Small intestine (tissue), 7 donors: ENCODE data around the gene MBOAT7. TPM values are rescaled to one million over a fixed set of nuclear protein-coding genes. Genes with fewer than 3 reads are reported as not detected.
"Not testable (repeated sequence)": the region's sequence is repeated elsewhere in the genome, so short reads cannot be mapped to it uniquely, and the experiment has no call there.

Source experiments
- DNase-seq, 2 donors: peaks; one replicate each; pipeline versions ENCODE4 v3.0.0 to v3.0.0-alpha.2; 2013
- FAIRE-seq: peaks from 2 replicates; lab custom pipeline; 2012; peaks lifted over from hg19 to GRCh38; lab: Jason Lieb, UNC
- H3K27ac ChIP-seq, 3 donors: one replicate each; pipeline ENCODE4 v1.5.1; 2013; ENCODE audit warnings: low read length in 2 of 3, mild to moderate bottlenecking in 2 of 3, control low read depth in 1 of 3, inconsistent platforms in 1 of 3, low read depth in 1 of 3, moderate library complexity in 1 of 3
- H3K27me3 ChIP-seq, 3 donors: one replicate each; pipeline ENCODE4 v1.6.1; 2013; ENCODE audit warnings: low read length in 3 of 3, inconsistent platforms in 1 of 3; ENCODE audit not compliant: control insufficient read depth in 3 of 3, insufficient read depth in 3 of 3
- H3K36me3 ChIP-seq, 3 donors: one replicate each; pipeline ENCODE4 v1.6.1; 2013; ENCODE audit warnings: low read length in 3 of 3, inconsistent platforms in 1 of 3, low read depth in 1 of 3, mild to moderate bottlenecking in 1 of 3, moderate library complexity in 1 of 3; ENCODE audit not compliant: control insufficient read depth in 3 of 3, insufficient read depth in 2 of 3
- H3K4me1 ChIP-seq, 3 donors: one replicate each; pipeline ENCODE4 v1.6.1; 2013; ENCODE audit warnings: low read length in 2 of 3, inconsistent platforms in 1 of 3, low read depth in 1 of 3, mild to moderate bottlenecking in 1 of 3, moderate library complexity in 1 of 3; ENCODE audit not compliant: control insufficient read depth in 3 of 3, insufficient read depth in 2 of 3
- H3K4me3 ChIP-seq, 3 donors: one replicate each; pipeline ENCODE4 v1.5.1; 2013; ENCODE audit warnings: low read length in 3 of 3, control low read depth in 1 of 3, inconsistent platforms in 1 of 3, low read depth in 1 of 3, mild to moderate bottlenecking in 1 of 3, moderate library complexity in 1 of 3
- H3K9me3 ChIP-seq, 2 donors: one replicate each; pipeline ENCODE4 v1.6.1; 2013; ENCODE audit warnings: low read depth in 1 of 2, low read length in 1 of 2; ENCODE audit not compliant: control insufficient read depth in 2 of 2, insufficient read depth in 1 of 2
- WGBS, 3 donors: extraction: QIAGEN DNeasy Blood & Tissue Kit; methylation state at CpG; one replicate each; pipeline ENCODE4 v1.1.7; 2013; 5-methylcytosine and 5-hydroxymethylcytosine counted together
- polyA plus RNA-seq, 4 donors: library from polyadenylated mRNA; stranded (reverse) in 3 of 4; unstranded in 1 of 4; fragments of 200-250 nt in 3 of 4; fragments of 120-200 nt in 1 of 4; gene quantifications; one replicate each; pipeline versions ENCODE4 v1.2.1 to v1.2.3, GENCODE V29; 2013
- donor health status: healthy with polysubstance abuse.
- donor health status: control.
- donor health status: control.
- donor health status: Bipolar disorder and iron deficiency.
- donor health status: healthy.

The MBOAT7 gene
- polyA plus RNA-seq, 4 donors = 47.8 to 118 (median 54.7) TPM

DNA sequence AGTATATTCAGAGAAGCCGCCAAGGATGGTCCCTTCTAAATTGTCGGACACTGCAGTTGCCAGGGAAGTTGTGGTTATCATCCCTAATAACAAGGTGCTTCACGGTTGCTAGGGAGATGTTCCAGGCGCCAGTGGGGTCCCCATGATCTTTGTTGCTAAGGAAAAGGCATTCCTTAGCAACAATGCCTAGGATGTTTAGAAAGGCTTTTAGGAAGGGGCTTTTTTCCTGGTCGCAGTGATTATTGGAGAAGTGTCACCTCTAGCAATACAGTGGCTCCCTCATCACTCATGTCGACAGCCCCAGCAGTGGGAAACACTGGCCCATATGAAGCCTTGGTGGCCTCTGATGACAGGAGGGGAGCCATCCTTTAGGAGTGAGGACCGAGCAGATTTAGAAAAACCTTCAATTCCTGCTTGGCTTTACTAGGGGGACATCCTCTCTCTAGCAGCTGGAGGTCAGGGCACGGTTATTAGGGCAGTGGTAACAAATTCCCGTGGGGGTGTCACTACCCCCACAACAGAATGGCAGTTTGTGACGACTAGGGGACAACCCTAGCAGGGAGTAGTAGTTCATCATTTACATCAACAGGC is 10.0 kb downstream of the MBOAT7 start:
- DNase-seq (no peak), FAIRE-seq (no peak)
- 78 to 85% (median 81%) methylated on average over 10 of the region's 10 CpGs for WGBS, 3 donors
- Histone ChIP-seq H3K4me1 (peaks cover 0 to 8% (median 0%) of the 10 kb centered on the region in 3 donors), H3K36me3 (peaks cover 4 to 73% (median 12%) of the 10 kb centered on the region in 3 donors), H3K4me3 (no peak overlapping the region), H3K9me3 (no peaks in the 10 kb centered on the region), H3K27me3 (no peaks in the 10 kb centered on the region), H3K27ac (peak overlapping the region in 2 of 3 donors; percentile 41 to 45)

DNA sequence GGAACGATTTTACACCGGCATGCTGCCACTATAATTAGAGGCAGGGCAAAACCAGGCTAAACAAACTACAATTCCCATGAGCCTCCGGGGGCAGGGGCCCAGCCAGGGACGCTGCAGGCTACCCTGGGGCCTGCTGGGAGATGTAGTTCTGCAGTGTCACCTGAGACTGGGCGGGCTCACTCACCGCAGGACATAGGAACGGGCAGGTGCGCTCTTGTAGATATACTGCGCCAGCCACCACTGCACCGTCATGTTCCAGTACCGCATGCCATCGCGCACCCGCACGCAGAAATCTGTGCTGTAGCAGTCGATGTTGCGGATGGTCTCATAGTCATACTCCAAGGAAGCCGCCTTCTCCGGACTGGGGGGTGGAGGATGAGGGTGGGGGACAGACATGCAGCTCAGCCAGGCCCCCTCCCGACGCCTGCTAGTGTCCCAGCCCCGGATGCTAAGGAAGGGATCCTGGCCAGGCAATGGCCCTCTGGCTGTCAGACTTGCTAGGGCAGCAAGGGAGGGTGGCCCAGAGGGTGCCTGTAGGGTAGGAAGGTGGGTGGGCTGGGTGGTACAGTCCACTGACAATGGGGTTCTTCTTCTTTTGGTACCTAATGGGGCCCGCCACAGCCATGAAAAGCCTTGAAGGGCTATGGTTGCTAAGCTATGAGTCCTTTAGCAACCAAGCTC is 10.7 kb downstream of the MBOAT7 start:
- peaks cover 0 to 8% (median 0%) of the 10 kb centered on the region in 3 donors for H3K4me1 ChIP-seq
- H3K4me3 ChIP-seq = no peak overlapping the region
- FAIRE-seq (no peak), DNase-seq (no peak)
- peaks cover 4 to 72% (median 12%) of the 10 kb centered on the region in 3 donors for H3K36me3 ChIP-seq
- H3K9me3 ChIP-seq = no peaks in the 10 kb centered on the region
- H3K27me3 ChIP-seq = no peaks in the 10 kb centered on the region
- H3K27ac ChIP-seq = no peak overlapping the region
- 82 to 87% (median 84%) methylated on average over 23 of the region's 23 CpGs for WGBS, 3 donors

DNA sequence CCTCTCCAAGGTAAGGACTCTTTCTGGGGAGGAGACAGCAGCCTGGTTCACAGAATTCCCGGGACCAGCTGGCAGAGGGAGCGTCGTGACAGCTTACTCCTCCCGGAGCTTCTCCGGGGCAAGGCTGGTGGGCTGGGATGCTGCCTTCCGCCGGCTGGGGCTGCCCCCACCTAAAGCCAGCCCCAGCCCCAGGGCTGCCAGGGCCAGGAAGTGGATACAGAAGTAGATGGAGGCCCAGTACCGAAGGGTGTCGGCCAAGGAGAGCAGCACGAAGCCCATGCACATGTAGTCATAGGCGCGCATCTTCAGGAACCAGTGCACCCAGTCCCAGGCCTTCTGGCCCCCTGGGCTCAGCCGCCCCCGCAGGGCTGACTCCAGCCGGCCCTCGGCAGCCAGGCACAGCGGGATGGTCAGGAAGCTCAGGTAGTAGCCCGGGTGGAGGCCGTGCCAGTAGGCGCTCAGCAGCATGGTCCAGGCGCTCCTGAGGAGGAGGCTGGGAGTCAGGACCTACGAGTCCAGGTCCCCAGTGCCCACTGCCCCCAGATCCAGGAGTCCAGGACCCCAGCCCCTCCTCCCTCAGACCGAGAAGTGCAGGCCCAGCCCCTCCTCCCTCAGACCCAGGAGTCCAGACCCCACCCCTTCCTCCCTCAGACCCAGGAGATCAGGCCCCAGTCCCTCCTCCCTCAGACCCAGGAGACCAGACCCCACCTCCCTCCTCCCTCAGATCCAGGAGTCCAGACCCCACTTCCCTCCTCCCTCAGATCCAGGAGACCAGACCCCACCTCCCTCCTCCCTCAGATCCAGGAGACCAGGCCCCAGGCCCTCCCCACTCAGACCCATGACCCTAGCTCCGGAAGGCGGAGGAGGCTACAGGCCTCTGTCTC is 15.2 kb downstream of the MBOAT7 start:
- no peak for FAIRE-seq
- no peaks in the 10 kb centered on the region for H3K9me3 ChIP-seq

DNA sequence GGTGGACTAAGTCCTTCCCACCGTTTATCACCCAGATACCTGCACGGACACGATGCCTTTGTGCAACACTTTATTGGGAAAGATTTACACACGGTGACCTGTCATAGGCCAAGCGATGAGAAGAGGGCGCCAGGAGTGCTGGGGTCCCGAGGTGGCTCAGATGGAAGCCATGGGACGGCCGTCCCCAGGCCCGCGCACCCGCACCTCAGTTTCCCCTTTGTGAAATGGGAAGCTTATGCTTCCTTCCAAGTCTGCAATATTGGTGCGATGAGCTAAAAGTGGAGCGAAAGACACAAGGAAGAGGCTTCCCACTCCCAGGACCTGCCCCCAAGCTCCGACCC is 16.1 kb downstream of the MBOAT7 start:
- DNase-seq (no peak), FAIRE-seq (no peak)
- H3K4me1 ChIP-seq = peaks cover 0 to 7% (median 0%) of the 10 kb centered on the region in 3 donors
- no peaks in the 10 kb centered on the region for H3K9me3 ChIP-seq
- peaks cover 0 to 52% (median under 1%) of the 10 kb centered on the region in 3 donors for H3K36me3 ChIP-seq
- H3K4me3 ChIP-seq = peak overlapping the region in 1 of 3 donors; percentile 58
- H3K27ac ChIP-seq = peak overlapping the region in 1 of 3 donors; percentile 27
- 33 to 42% (median 40%) methylated on average over 15 of the region's 15 CpGs for WGBS, 3 donors
- H3K27me3 ChIP-seq = no peaks in the 10 kb centered on the region

More for the DNA sequence above, 15.2 kb downstream of the MBOAT7 start:
- Histone ChIP-seq H3K36me3 (peaks cover 0 to 60% (median 3%) of the 10 kb centered on the region in 3 donors), H3K27ac (no peak overlapping the region), H3K4me3 (no peak overlapping the region), H3K4me1 (peaks cover 0 to 5% (median 0%) of the 10 kb centered on the region in 3 donors), H3K27me3 (no peaks in the 10 kb centered on the region)
- DNase-seq = no peak
- WGBS, 3 donors = 82 to 88% (median 83%) methylated on average over 19 to 25 of the region's 25 CpGs

DNA sequence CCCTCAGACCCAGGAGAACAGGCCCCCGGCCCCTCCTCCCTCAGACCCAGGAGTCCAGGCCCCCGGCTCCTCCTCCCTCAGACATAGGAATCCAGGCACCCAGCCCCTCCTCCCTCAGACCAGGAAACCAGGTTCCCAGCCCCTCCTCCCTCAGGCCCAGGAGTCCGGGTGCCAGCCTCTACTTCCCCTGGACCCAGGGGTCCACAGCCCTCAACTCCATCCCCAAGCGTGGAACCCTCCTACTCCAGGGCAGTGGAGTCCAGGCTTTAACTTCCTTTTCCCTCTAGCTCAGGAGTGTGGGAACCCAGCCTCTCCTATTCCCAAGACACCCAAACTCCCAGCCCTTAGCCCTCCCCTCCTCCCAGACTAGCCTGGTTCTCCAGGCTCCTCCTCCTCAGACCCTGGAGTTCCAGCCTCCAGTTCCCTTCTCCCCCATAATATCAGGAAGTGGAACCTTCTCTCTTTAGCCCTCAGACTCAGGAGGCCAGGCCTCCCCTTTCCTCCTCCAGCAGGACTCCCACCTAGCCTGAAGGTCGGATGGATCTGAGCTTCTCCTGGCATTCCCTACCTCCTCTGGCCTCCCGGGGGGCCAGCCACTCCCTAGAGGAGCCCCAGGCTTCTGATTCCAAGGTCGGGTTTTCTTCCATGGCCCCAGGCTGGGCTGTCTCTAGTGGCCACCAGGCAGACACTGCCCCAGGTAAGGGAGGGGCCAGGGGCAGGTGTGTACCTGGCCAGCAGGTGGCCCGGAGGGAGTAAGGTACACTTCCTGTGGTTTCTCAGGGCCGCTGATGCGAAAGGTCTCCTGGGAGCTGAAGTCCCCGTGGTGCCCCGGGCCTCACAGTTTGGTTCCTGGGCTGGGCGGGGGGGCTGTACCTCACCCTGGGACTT is 16.7 kb downstream of the MBOAT7 start, which contains the start of gene TMC4:
Gene TMC4, minus strand, starts transcription at position 690 of the 888 bp plus-strand sequence. Its CDS starts 43 bp downstream, at position 647.
- no peaks in the 10 kb centered on the region for H3K27me3 ChIP-seq
- peaks cover 0 to 9% (median 0%) of the 10 kb centered on the region in 3 donors for H3K4me1 ChIP-seq
- peaks cover 0 to 52% (median 0%) of the 10 kb centered on the region in 3 donors for H3K36me3 ChIP-seq
- H3K27ac ChIP-seq = peak within 1 kb of the TSS; percentile 68 to 85 (median 84)
- 1 to 13% (median 10%) methylated on average over 12 to 13 of the region's 13 CpGs for WGBS, 3 donors
- H3K4me3 ChIP-seq = peak within 1 kb of the TSS in 2 of 3 donors; percentile 55 to 58
- no peaks in the 10 kb centered on the region for H3K9me3 ChIP-seq
- DNase-seq = peak; percentile 90 to 94
- no peak for FAIRE-seq

DNA sequence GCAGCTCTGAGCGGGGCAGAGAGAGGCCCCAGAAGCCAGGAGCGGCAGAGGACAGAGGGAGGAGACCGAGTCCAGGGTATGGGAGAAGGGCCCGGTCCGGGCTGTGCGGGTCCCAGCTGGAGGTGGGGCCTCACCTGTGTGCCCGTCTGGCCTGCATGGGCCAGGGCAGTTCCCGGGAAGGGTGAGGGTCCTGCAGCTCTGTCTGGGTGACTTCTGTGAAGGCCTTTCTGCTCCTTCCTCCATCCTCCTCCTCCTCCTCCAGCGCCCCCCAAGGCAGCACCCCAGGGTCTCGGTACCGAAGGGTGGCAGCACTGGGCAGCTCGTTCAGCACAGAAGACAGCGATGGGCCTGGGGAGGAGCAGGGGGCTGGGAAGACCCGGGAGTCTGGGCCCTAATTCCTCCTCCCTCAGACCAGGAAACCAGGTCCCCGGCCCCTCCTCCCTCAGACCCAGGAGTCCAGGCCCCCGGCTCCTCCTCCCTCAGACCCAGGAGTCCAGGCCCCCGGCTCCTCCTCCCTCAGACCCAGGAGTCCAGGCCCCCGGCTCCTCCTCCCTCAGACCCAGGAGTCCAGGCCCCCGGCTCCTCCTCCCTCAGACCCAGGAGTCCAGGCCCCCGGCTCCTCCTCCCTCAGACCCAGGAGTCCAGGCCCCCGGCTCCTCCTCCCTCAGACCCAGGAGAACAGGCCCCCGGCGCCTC is 17.5 kb downstream of the MBOAT7 start:
- Histone ChIP-seq H3K4me3 (peak overlapping the region in 2 of 3 donors; percentile 55 to 58), H3K27ac (peak overlapping the region in 1 of 3 donors; percentile 84), H3K36me3 (peaks cover 0 to 48% (median 0%) of the 10 kb centered on the region in 3 donors)
- H3K4me1 ChIP-seq, H3K27me3 ChIP-seq, DNase-seq, FAIRE-seq, H3K9me3 ChIP-seq: not testable (repeated sequence)
- WGBS, 3 donors = 52 to 71% (median 64%) methylated on average over 9 to 20 of the region's 23 CpGs

DNA sequence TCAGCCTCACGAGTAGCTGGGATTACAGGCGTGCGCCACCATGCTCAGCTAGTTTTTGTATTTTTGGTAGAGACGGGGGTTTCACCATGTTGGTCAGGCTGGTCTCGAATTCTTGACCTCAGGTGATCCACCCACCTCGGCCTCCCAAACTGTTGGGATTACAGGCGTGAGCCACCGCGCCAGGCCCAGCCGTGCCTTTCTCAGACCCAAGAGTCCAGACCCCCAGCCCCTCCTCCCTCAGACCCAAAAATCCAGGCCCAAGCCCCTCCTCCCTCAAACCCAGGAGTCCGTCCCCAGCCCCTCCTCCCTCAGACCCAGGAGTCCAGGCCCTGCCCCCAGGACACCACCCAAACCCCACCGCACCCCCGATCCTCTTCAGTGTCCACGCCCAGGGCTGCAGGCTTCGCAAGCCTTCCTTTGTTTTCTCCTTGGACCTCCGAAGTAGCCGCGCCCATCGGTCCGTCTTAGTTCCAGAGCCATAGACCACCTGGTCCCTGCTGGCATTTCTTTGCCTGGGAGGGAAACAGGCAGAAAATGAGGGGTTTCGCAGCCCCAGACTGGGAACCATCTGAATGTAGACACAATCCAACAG is 20.1 kb downstream of the MBOAT7 start:
- WGBS, 3 donors = 86 to 89% (median 87%) methylated on average over 21 of the region's 21 CpGs
- H3K36me3 ChIP-seq = peaks cover 0 to 38% (median 0%) of the 10 kb centered on the region in 3 donors

More for the DNA sequence above, 20.1 kb downstream of the MBOAT7 start:
- DNase-seq = no peak
- Histone ChIP-seq H3K9me3 (no peaks in the 10 kb centered on the region), H3K4me1 (peaks cover 0 to 22% (median 2%) of the 10 kb centered on the region in 3 donors), H3K27ac (no peak overlapping the region), H3K27me3 (no peaks in the 10 kb centered on the region), H3K4me3 (no peak overlapping the region)
- FAIRE-seq = no peak
